GM12878 (cell line): ENCODE results near the gene HECTD4. TPM values are rescaled to one million over a fixed set of nuclear protein-coding genes. Genes with fewer than 3 reads are reported as not detected.

ENCODE experiments used
- ATAC-seq: fragments of 200-7000 bp; cut with Tn5 transposase; 3 replicates; pipeline ENCODE4 v1.9.1; 2020; ENCODE audit warnings: mild to moderate bottlenecking, moderate library complexity
- BruUV-seq: library from RNA; stranded (reverse); fragments of 400-500 nt; replicated peaks from 2 replicates; lab custom pipeline; 2021; lab: Mats Ljungman, UMichigan
- CTCF ChIA-PET: fragments of 300-600 bp; sonication (Branson Sonifier 250); formaldehyde crosslinking; extraction: SDS; loops from one replicate; lab custom pipeline; 2021; ENCODE audit warnings: inconsistent platforms; lab: Yijun Ruan, JAX
- POLR2A ChIA-PET: fragments of 350-600 bp; formaldehyde crosslinking; extraction: SDS; loops from one replicate; lab custom pipeline; 2021; ENCODE audit warnings: inconsistent platforms; lab: Charles Lee
- RAD21 ChIA-PET: fragments of 300-600 bp; sonication (Branson Sonifier 250); formaldehyde crosslinking; loops from one replicate; lab custom pipeline; 2023; ENCODE audit warnings: antibody characterized with exemption; ENCODE audit not compliant: unreplicated experiment; lab: Charles Lee
- SMC1A ChIA-PET: fragments of 300-600 bp; sonication (Branson Sonifier 250); formaldehyde crosslinking; loops from one replicate; lab custom pipeline; 2023; ENCODE audit not compliant: unreplicated experiment, uncharacterized antibody; lab: Charles Lee
- DNase-seq: peaks from one replicate; pipeline ENCODE4 v3.0.0-alpha.2; 2011; ENCODE audit warnings: low read depth, low spot score
- FAIRE-seq: peaks from 3 replicates; lab custom pipeline; 2011; peaks lifted over from hg19 to GRCh38; lab: Jason Lieb, UNC
- H2AFZ ChIP-seq: 2 replicates; pipeline ENCODE4 v1.6.0; 2011; ENCODE audit warnings: low read depth, low read length, control low read depth; ENCODE audit not compliant: control insufficient read depth
- H3K27ac ChIP-seq: 2 replicates; pipeline ENCODE4 v1.5.1; 2011; ENCODE audit warnings: control low read depth; ENCODE audit not compliant: control insufficient read depth, insufficient read depth
- H3K27me3 ChIP-seq, 2 experiments: replicated peaks in 1 of 2; 2 replicates each; pipeline versions ENCODE4 v1.6.0 to v1.6.1; 2011; ENCODE audit warnings: low read length in 1 of 2; ENCODE audit not compliant: control insufficient read depth in 2 of 2, insufficient read depth in 2 of 2
- H3K36me3 ChIP-seq, 2 experiments: 2 replicates each; pipeline ENCODE4 v1.5.1; 2011; ENCODE audit warnings: low read length in 1 of 2; ENCODE audit not compliant: control insufficient read depth in 2 of 2, insufficient read depth in 2 of 2
- H3K4me1 ChIP-seq: 2 replicates; pipeline ENCODE4 v1.6.1; 2011; ENCODE audit warnings: mild to moderate bottlenecking, low read length, moderate library complexity, mixed read lengths; ENCODE audit not compliant: control insufficient read depth, insufficient read depth
- H3K4me2 ChIP-seq: 2 replicates; pipeline ENCODE4 v1.6.0; 2011; ENCODE audit warnings: control low read depth; ENCODE audit not compliant: control insufficient read depth, insufficient read depth
- H3K4me3 ChIP-seq: fragments of 200-600 bp; sonication (generic); 2 replicates; pipeline ENCODE4 v1.5.1; 2016
- H3K79me2 ChIP-seq: 2 replicates; pipeline ENCODE4 v1.6.0; 2011; ENCODE audit warnings: low read length; ENCODE audit not compliant: control insufficient read depth, insufficient read depth
- H3K9ac ChIP-seq: 2 replicates; pipeline ENCODE4 v1.8.0; 2011; ENCODE audit warnings: low read length, control low read depth, mixed read lengths; ENCODE audit not compliant: control insufficient read depth, insufficient read depth
- H3K9me3 ChIP-seq: replicated peaks from 3 replicates; pipeline ENCODE4 v1.5.1; 2011; ENCODE audit warnings: mild to moderate bottlenecking, low read length; ENCODE audit not compliant: control insufficient read depth, insufficient read depth
- H4K20me1 ChIP-seq: 2 replicates; pipeline ENCODE4 v1.6.0; 2011; ENCODE audit not compliant: control insufficient read depth, insufficient read depth
- ATF7 ChIP-seq: fragments of 450-650 bp; IDR thresholded peaks from 2 replicates; pipeline ENCODE4 v1.6.1; 2016; ENCODE audit warnings: low read depth, mild to moderate bottlenecking
- CHD4 ChIP-seq: fragments of 200-600 bp; sonication (generic); IDR thresholded peaks from 2 replicates; pipeline ENCODE4 v1.6.1; 2016; ENCODE audit warnings: mild to moderate bottlenecking
- IRF3 ChIP-seq: fragments of 450-650 bp; IDR thresholded peaks from 2 replicates; pipeline ENCODE4 v1.6.1; 2014; ENCODE audit warnings: mild to moderate bottlenecking
- MAX ChIP-seq: IDR thresholded peaks from 2 replicates; pipeline ENCODE4 v1.6.1; 2012; ENCODE audit warnings: low read depth, low read length, improper control_type of control experiment
- MTA3 ChIP-seq: IDR thresholded peaks from 2 replicates; pipeline ENCODE4 v1.6.1; 2012; ENCODE audit warnings: low read length, inconsistent platforms, borderline replicate concordance
- MYC ChIP-seq: IDR thresholded peaks from 2 replicates; pipeline ENCODE4 v1.6.1; 2011; ENCODE audit warnings: mild to moderate bottlenecking, low read length, moderate library complexity, inconsistent platforms; ENCODE audit not compliant: insufficient read depth, insufficient replicate concordance, insufficient read length, severe bottlenecking
- PAX8 ChIP-seq: fragments of 450-650 bp; IDR thresholded peaks from 2 replicates; pipeline ENCODE4 v1.6.1; 2017; ENCODE audit warnings: mild to moderate bottlenecking, moderate library complexity
- SIX5 ChIP-seq: IDR thresholded peaks from 2 replicates; pipeline ENCODE4 v1.6.1; 2011; ENCODE audit warnings: mild to moderate bottlenecking, low read depth, low read length, moderate library complexity; ENCODE audit not compliant: severe bottlenecking
- SPI1 ChIP-seq: IDR thresholded peaks from 2 replicates; pipeline ENCODE4 v1.6.1; 2011; ENCODE audit warnings: low read depth, mild to moderate bottlenecking, low read length, moderate library complexity, borderline replicate concordance; ENCODE audit not compliant: insufficient read depth
- SRF ChIP-seq, 2 experiments: IDR thresholded peaks; 2 replicates each; pipeline ENCODE4 v1.6.1; 2011; ENCODE audit warnings: low read depth in 2 of 2, low read length in 2 of 2, mild to moderate bottlenecking in 1 of 2, moderate library complexity in 1 of 2
- ZNF24 ChIP-seq: fragments of 450-650 bp; IDR thresholded peaks from 2 replicates; pipeline ENCODE4 v1.6.1; 2017; ENCODE audit warnings: antibody characterized with exemption, mild to moderate bottlenecking
- WGBS: methylation state at CpG from one replicate; pipeline ENCODE4 v1.1.6; 2016; ENCODE audit warnings: low lambda C conversion rate; ENCODE audit not compliant: insufficient replicate concordance, insufficient coverage; ENCODE audit errors: missing lambda C conversion rate; 5-methylcytosine and 5-hydroxymethylcytosine counted together
- in situ Hi-C: fragments of 300-500 bp; cut with MboI; formaldehyde crosslinking; loops from 9 replicates; pipeline ENCODE4 v1.14.3; 2018; ENCODE audit warnings: mixed read lengths
- intact Hi-C: fragments of 100-400 bp; cut with micrococcal nuclease; formaldehyde crosslinking; loops from one replicate; pipeline ENCODE4 v1.14.2; 2022; ENCODE audit not compliant: unreplicated experiment
- polyA plus RNA-seq, 11 experiments: library from polyadenylated mRNA; depleted of rRNA in 4 of 11; unstranded in 6 of 11; stranded (reverse) in 5 of 11; fragments of >200 nt; fragmentation: Nextera tagmentation in 4 of 11; fragmentation: Illumina TruSeq in 1 of 11; extraction: Ambion mirVana in 4 of 11; extraction: Trizol in 1 of 11; gene quantifications; 1 replicate in 1 of 11; 2 replicates in 10 of 11; pipeline versions ENCODE4 v1.2.1 to v1.2.3, GENCODE V29; 2011 to 2016; ENCODE audit warnings: inconsistent platforms in 2 of 11, missing spikeins in 2 of 11, low read depth in 1 of 11
- total RNA-seq, 4 experiments: library from RNA; depleted of rRNA in 3 of 4; stranded (reverse); fragments of >200 nt in 3 of 4; fragmentation: Illumina TruSeq in 1 of 4; extraction: Trizol in 1 of 4; gene quantifications; 2 replicates each; pipeline versions ENCODE4 v1.2.1 to v1.2.3, GENCODE V29; 2013 to 2021
- TF ChIP-seq, protein P1 (sequence below): fragments of 450-650 bp; IDR thresholded peaks from 2 replicates; pipeline ENCODE4 v1.6.1; 2017; ENCODE audit warnings: low read depth, mild to moderate bottlenecking, moderate library complexity
- TF ChIP-seq, protein P2 (sequence below): fragments of 450-650 bp; formaldehyde crosslinking; IDR thresholded peaks from 2 replicates; pipeline ENCODE4 v1.4.0; 2020; ENCODE audit warnings: mild to moderate bottlenecking, moderate library complexity
- TF ChIP-seq, protein P3 (sequence below): fragments of 450-650 bp; IDR thresholded peaks from 2 replicates; pipeline ENCODE4 v1.6.1; 2016; ENCODE audit warnings: mild to moderate bottlenecking

The HECTD4 gene
- total and polyA plus RNA-seq, 10 of the 15 experiments (the other 5 are each of a cell fraction or from before 2014, with no cell fraction given): 5.8 to 43.9 (median 17.9) TPM

GRCh38 chr12:112361271-112361670, 21.0 kb downstream of the HECTD4 start:
- no peak for ATAC-seq
- Histone ChIP-seq H4K20me1 (no peaks in the 10 kb centered on the region), H2AFZ (no peak overlapping the region), H3K27me3 (no peaks in the 10 kb centered on the region), H3K4me1 (no peaks in the 10 kb centered on the region), H3K9ac (no peak overlapping the region), H3K79me2 (peaks cover 3% of the 10 kb centered on the region), H3K4me2 (no peak overlapping the region), H3K9me3 (no peaks in the 10 kb centered on the region), H3K27ac (no peak overlapping the region), H3K36me3 (no peaks in the 10 kb centered on the region), H3K4me3 (no peak overlapping the region)
- WGBS: 86% methylated on average over 4 of the region's 4 CpGs
- DNase-seq: no peak
- ChIA-PET RAD21 (no interaction called here), SMC1A (interaction anchor here (0.7 kb wide), 1 partner anchor 62 kb away, joined by 3 read pairs; no protein-coding TSS in a partner anchor), CTCF (no interaction called here), POLR2A (no interaction called here)
- FAIRE-seq: no peak
- in situ Hi-C loops: no loop called here
- TF ChIP-seq MYC: no peak
- no peak for TF ChIP-seq SPI1
- TF ChIP-seq ZNF24: no peak
- TF ChIP-seq, protein P1, sequence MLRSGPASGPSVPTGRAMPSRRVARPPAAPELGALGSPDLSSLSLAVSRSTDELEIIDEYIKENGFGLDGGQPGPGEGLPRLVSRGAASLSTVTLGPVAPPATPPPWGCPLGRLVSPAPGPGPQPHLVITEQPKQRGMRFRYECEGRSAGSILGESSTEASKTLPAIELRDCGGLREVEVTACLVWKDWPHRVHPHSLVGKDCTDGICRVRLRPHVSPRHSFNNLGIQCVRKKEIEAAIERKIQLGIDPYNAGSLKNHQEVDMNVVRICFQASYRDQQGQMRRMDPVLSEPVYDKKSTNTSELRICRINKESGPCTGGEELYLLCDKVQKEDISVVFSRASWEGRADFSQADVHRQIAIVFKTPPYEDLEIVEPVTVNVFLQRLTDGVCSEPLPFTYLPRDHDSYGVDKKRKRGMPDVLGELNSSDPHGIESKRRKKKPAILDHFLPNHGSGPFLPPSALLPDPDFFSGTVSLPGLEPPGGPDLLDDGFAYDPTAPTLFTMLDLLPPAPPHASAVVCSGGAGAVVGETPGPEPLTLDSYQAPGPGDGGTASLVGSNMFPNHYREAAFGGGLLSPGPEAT: no peak
- no peak for TF ChIP-seq MTA3
- no peak for TF ChIP-seq PAX8
- TF ChIP-seq ATF7: no peak
- TF ChIP-seq, protein P2, sequence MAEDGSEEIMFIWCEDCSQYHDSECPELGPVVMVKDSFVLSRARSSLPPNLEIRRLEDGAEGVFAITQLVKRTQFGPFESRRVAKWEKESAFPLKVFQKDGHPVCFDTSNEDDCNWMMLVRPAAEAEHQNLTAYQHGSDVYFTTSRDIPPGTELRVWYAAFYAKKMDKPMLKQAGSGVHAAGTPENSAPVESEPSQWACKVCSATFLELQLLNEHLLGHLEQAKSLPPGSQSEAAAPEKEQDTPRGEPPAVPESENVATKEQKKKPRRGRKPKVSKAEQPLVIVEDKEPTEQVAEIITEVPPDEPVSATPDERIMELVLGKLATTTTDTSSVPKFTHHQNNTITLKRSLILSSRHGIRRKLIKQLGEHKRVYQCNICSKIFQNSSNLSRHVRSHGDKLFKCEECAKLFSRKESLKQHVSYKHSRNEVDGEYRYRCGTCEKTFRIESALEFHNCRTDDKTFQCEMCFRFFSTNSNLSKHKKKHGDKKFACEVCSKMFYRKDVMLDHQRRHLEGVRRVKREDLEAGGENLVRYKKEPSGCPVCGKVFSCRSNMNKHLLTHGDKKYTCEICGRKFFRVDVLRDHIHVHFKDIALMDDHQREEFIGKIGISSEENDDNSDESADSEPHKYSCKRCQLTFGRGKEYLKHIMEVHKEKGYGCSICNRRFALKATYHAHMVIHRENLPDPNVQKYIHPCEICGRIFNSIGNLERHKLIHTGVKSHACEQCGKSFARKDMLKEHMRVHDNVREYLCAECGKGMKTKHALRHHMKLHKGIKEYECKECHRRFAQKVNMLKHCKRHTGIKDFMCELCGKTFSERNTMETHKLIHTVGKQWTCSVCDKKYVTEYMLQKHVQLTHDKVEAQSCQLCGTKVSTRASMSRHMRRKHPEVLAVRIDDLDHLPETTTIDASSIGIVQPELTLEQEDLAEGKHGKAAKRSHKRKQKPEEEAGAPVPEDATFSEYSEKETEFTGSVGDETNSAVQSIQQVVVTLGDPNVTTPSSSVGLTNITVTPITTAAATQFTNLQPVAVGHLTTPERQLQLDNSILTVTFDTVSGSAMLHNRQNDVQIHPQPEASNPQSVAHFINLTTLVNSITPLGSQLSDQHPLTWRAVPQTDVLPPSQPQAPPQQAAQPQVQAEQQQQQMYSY (CRISPR knock-in tag): no peak
- TF ChIP-seq MAX: no peak
- TF ChIP-seq SRF (IDR thresholded peaks at IDR 0.05; ENCODE audit: low read depth in 2 of 2, low read length in 2 of 2): no peak
- TF ChIP-seq, protein P3, sequence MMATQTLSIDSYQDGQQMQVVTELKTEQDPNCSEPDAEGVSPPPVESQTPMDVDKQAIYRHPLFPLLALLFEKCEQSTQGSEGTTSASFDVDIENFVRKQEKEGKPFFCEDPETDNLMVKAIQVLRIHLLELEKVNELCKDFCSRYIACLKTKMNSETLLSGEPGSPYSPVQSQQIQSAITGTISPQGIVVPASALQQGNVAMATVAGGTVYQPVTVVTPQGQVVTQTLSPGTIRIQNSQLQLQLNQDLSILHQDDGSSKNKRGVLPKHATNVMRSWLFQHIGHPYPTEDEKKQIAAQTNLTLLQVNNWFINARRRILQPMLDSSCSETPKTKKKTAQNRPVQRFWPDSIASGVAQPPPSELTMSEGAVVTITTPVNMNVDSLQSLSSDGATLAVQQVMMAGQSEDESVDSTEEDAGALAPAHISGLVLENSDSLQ: no peak
- TF ChIP-seq SIX5: no peak
- TF ChIP-seq IRF3: no peak
- TF ChIP-seq CHD4: no peak
- intact Hi-C loops: no loop called here
- BruUV-seq: no TSS peak
